Adipose tissue (tissue), 3 donors: Measurements from ENCODE around the gene ZNF581. TPM values are rescaled to one million over a fixed set of nuclear protein-coding genes. Genes with fewer than 3 reads are reported as not detected.
A peak's percentile ranks its signal among the peaks of the same experiment; 100 is the strongest.

Source experiments
- H3K27ac ChIP-seq: one replicate; pipeline ENCODE4 v1.5.1; 2013; ENCODE audit warnings: low read depth, low read length
- WGBS, 3 donors: extraction: QIAGEN DNeasy Blood & Tissue Kit; methylation state at CpG; one replicate each; pipeline ENCODE4 v1.1.7; 2013; 5-methylcytosine and 5-hydroxymethylcytosine counted together
- polyA plus RNA-seq, 3 donors: library from polyadenylated mRNA; stranded (reverse); fragments of 200-250 nt; gene quantifications; one replicate each; pipeline ENCODE4 v1.2.3, GENCODE V29; 2013
- donor health status: healthy with polysubstance abuse.
- donor health status: Bipolar disorder and iron deficiency.
- donor health status: healthy.

ZNF581 gene
- 10 to 100 TPM; 14.3 to 24.5 (median 18.1) TPM for polyA plus RNA-seq

- H3K27ac ChIP-seq = no peak within 1 kb of the TSS
- WGBS, 3 donors = 1 to 2% (median 2%) methylated on average over 54 to 56 of the region's 56 CpGs
Measured at GRCh38 chr19:55643003-55643886, at the start of gene ZNF581. ZNF581 (plus strand) TSS chr19:55643649; CDS start chr19:55644572, 923 bp downstream.

GRCh38 chr19:55594996-55595545 is 48.4 kb upstream of the ZNF581 start:
- no peak overlapping the region for H3K27ac ChIP-seq
- 91 to 93% (median 93%) methylated on average over 4 of the region's 4 CpGs for WGBS, 3 donors

DNA sequence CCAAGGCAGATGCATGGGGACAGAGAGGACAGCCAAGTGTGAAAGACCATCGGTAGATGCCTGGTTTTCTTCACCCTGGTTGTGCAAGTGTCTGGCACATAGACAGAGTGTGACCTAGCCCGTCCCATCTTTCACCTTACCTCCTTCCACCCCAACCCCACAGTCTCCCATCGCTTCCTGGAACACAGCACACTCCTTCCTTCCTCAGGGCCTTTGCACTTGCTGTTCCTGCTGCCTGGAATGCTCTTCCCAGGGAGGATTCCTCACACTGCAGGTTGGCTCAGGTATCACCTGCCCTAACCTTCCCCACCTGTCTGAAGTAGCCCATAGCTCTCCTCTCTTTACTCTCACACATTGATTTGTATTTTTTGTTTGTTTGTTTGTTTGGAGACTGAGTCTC is 47.1 kb upstream of the ZNF581 start:
- no peak overlapping the region for H3K27ac ChIP-seq
- WGBS, 3 donors = 90 to 97% (median 91%) methylated on average over 3 of the region's 3 CpGs

DNA sequence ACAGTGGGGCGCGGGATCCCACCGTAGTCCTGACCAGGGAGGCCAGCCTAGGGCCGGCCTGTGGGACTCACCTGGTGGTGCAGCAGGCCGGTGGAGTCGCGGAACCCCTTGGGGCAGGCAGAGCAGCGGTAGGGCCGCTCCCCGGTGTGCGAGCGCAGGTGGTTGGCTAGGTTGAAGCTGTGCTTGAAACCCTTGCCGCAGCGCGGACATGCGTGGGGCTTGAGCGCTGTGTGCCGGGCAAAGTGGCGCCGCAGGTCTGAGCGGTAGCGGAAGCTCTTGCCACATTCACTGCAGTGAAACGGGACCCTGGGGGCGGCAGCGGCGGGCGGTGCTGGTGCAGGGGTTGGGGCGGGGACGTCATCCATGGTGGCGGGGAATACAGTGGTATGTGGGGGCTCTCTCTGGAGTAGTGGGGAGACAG is 45.9 kb upstream of the ZNF581 start:
- WGBS, 3 donors = 96 to 97% (median 97%) methylated on average over 30 of the region's 30 CpGs
- H3K27ac ChIP-seq = no peak overlapping the region

- WGBS, 3 donors = 87 to 90% (median 88%) methylated on average over 9 of the region's 9 CpGs
- H3K27ac ChIP-seq = no peak overlapping the region
Measured at GRCh38 chr19:55598034-55598433, 45.4 kb upstream of the ZNF581 start.

- WGBS, 3 donors = 5 to 7% (median 7%) methylated on average over 25 to 26 of the region's 26 CpGs
- H3K27ac ChIP-seq = peak overlapping the region; percentile 90
Measured at GRCh38 chr19:55598719-55599467, 44.6 kb upstream of the ZNF581 start.

GRCh38 chr19:55599468-55599841 is 44.0 kb upstream of the ZNF581 start, which contains the start of gene FIZ1:
FIZ1 (minus strand) TSS chr19:55599517; CDS start chr19:55597865, 1,652 bp downstream.
- WGBS, 3 donors = 0 to 1% (median 0%) methylated on average over 19 to 23 of the region's 23 CpGs
- H3K27ac ChIP-seq = peak within 1 kb of the TSS; percentile 90

GRCh38 chr19:55599842-55600661 is 43.4 kb upstream of the ZNF581 start, which contains the start of gene ZNF524:
ZNF524 (plus strand) TSS chr19:55600288; CDS start chr19:55602113, 1,825 bp downstream.
- peak within 1 kb of the TSS; percentile 90 for H3K27ac ChIP-seq
- WGBS, 3 donors = 0 to 1% (median 1%) methylated on average over 33 to 95 of the region's 97 CpGs

DNA sequence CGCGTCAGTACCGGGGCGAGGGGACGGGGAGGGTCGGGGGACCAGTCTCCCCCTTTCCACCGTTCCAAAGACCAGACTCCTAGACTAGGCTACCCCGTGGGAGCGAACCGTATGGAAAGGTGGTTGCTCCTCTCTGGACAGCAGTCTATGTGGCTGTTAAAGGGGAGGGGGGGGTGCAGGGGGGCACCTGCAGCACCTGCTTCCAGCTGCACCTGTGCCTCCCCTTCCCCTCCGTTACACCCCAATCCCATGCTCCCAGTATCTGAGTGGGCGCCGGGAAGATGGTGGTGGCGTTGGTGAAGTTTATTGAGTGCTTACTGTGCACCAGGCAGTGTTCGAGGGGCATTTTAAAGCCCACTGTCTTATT is 42.8 kb upstream of the ZNF581 start:
- 2 to 6% (median 5%) methylated on average over 14 to 15 of the region's 15 CpGs for WGBS, 3 donors

DNA sequence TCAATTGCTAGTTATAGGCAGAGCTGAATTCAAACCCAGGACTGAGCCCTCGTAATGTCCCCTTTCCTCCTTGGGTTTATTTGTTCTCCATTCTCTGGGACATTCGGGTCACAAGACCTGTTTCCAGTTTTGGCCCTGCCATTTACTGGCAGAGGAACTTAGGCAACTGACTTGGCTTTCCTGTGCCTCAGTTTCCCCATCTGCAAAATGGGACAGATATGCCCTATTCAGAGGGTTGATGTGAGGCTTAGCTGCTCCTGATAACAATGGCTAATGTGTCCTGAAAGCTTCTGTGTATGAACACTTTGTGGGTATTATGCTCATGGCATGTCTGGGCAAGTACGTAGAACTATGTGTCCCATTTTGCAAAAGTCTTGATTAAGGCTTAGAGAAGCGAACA is 42.4 kb upstream of the ZNF581 start:
- WGBS, 3 donors = 43 to 67% (median 64%) methylated on average over 4 of the region's 4 CpGs
- no peak overlapping the region for H3K27ac ChIP-seq

More for the DNA sequence above, 42.8 kb upstream of the ZNF581 start:
- H3K27ac ChIP-seq = no peak overlapping the region

DNA sequence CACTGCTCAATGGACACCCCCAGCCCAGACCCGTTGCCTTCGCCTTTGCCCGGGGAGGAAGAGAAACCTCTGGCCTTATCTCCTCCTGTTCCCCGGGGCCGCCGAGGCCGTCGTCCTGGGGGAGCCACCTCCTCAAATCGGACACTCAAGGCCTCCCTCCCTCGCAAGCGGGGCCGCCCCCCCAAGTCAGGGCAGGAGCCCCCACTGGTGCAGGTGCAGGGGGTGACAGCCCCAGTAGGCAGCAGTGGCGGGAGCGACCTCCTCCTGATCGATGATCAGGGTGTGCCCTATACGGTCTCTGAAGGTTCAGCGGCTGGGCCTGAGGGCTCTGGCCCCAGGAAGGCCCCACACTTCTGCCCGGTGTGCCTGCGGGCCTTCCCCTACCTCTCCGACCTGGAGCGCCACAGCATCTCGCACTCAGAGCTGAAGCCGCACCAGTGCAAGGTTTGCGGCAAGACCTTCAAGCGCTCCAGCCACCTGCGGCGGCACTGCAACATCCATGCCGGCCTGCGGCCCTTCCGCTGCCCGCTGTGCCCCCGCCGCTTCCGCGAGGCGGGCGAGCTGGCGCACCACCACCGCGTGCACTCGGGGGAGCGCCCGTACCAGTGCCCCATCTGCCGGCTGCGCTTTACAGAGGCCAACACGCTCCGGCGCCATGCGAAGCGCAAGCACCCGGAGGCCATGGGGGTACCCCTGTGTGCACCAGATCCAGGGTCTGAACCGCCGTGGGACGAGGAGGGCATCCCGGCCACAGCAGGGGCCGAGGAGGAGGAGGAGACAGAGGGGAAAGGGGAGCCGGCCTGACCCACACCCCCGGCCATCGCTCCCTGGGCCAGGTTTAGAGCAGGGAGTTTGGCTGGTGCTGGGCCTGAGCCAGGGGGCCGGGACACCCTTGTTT is 41.1 kb upstream of the ZNF581 start:
- WGBS, 3 donors = 93 to 95% (median 94%) methylated on average over 58 to 60 of the region's 60 CpGs
- H3K27ac ChIP-seq = no peak overlapping the region

GRCh38 chr19:55603115-55603514 is 40.3 kb upstream of the ZNF581 start:
- 89 to 93% (median 91%) methylated on average over 21 of the region's 21 CpGs for WGBS, 3 donors
- no peak overlapping the region for H3K27ac ChIP-seq

DNA sequence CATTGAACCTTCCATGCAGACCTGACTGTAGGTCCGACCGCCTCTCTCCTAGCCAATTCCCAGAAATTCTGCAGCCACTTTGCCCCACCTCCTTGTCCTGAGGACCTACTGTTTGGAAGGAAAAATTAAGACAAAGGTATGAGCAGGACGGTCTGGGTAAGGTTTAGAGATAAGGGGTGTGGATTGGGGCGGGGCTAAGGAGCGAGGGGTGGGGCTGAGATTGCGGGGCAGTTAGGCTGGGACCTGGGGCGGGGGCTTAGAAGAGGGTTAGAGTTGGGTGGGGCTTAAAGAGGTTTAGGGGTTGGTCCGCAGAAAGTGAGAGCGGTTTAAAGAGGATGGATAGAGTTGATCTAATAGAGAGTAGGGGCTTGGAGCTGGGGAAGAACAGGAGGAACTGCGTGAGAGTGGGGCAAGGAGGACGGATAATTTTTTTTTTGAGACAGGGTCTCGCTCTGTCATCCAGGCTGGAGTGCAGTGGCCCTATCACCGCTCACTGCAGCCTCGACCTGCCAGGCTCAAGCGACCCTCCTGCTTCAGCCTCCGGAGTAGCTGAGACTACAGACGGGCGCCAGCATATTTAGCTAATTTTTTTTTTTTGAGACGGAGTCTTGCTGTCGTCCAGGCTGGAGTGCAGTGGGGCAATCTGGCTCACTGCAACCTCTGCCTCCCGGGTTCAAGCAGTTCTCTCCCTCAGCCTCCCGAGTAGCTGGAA is 39.7 kb upstream of the ZNF581 start:
- H3K27ac ChIP-seq = no peak overlapping the region
- WGBS, 3 donors = 73 to 82% (median 75%) methylated on average over 22 of the region's 22 CpGs

- WGBS, 3 donors = 0 to 1% (median 1%) methylated on average over 36 to 43 of the region's 43 CpGs
- H3K27ac ChIP-seq = peak overlapping the region; percentile 80
Measured at GRCh38 chr19:55605207-55605636, 38.2 kb upstream of the ZNF581 start.

GRCh38 chr19:55605637-55606470 is 37.6 kb upstream of the ZNF581 start, which contains the start of gene ZNF865:
ZNF865 (plus strand) TSS chr19:55605647; CDS start chr19:55613619, 7,972 bp downstream.
- WGBS, 3 donors = 0 to 1% (median 1%) methylated on average over 18 to 44 of the region's 44 CpGs
- H3K27ac ChIP-seq = peak within 1 kb of the TSS; percentile 80

DNA sequence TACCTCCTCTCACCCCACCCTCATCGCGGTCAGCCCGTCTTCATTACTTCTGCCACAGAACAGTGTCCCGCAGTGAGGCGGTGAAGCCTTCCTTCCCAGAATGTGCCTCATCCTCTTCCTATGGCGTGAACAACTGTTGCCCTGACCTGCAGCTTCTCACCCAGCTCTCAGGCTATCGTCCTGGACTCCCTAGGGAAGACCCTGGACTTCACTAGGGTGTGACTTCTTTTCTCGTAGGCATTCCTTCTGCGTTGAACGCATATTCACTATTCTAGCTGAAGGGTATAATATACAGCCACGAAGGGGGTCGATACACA is 37.0 kb upstream of the ZNF581 start:
- WGBS, 3 donors = 15 to 24% (median 17%) methylated on average over 12 of the region's 12 CpGs
- no peak overlapping the region for H3K27ac ChIP-seq
